ENCODE measurements around the gene MRPL40.
A peak's percentile ranks its signal among the peaks of the same experiment; 100 is the strongest.
"Not testable (repeated sequence)": the region's sequence is repeated elsewhere in the genome, so short reads cannot be mapped to it uniquely, and the experiment has no call there.

Gene MRPL40

GRCh38 chr22:19442166-19442565 lies 9.8 kb downstream of the MRPL40 start:
- DNase-seq: no peak

- DNase-seq: no peak
Measured at GRCh38 chr22:19443544-19444211, 11.3 kb downstream of the MRPL40 start.

- not testable (repeated sequence) for DNase-seq
Measured at GRCh38 chr22:19445279-19445982, 13.1 kb downstream of the MRPL40 start.

DNA sequence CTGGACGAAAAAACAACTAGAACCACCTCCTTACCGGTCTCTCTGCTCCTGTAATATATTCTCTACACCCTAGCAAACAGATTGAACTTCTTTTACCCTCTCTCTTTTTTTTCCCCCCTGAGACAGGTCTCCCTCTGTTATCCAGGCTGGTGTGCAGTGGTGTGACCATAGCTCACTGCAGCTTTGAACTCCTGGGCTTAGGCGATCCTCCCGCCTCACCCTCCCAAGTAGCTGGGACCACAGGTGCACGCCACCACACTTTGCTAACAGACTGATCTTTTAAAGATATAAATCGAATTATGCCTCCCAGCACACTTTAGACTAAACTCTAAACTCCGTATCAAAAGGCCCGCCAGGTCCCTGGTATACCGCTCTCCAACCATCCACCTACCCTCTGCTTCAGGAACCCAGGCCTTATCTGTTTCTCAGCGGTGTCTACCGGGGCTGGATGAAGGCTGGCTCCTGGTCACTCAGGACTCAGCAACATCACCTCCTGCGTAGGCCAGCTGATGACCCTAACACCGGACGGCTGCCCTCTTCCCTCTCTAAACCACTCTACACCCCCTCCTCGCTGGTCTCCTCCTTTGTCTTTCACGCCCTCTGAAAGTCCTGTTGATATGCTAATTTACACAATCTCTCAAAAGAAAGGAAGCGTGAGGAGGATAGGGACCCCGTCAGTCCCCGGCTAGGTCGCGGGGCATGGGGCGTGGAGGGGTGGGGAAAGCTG lies 14.4 kb downstream of the MRPL40 start:
- DNase-seq: no peak

- DNase-seq: peak; percentile 96
Measured at GRCh38 chr22:19447330-19448075, 15.2 kb downstream of the MRPL40 start, which contains the start of gene C22orf39. TSS of gene C22orf39 (minus strand) at chr22:19447711. CDS start at chr22:19447688, 23 bp downstream.

DNA sequence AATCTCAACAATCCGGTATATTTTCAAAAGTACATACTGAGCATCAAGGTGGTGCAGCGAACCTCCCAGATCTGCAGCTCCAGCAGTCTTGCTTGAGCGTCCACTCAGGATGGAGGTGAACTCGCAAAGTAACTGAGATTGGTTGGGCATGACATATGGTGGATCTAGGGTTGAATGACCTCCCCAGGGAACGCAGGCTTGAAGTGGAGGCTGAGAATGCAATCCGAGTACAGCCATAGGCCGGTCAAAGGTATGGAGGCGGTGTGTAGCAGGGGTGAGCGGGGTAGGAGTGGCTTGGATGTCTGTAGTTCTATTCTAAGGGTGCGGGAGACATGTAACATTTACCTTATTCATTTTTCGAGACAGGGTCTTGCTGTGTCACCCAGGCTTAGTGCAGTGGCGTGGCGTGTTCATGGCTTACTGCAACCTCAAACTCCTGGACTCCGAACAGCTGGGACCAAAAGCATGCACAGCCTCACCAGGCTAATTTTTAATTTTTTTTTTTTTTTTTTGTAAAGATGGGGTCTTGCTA lies 15.8 kb downstream of the MRPL40 start:
- peak; percentile 51 for DNase-seq

GRCh38 chr22:19448739-19449421 lies 16.5 kb downstream of the MRPL40 start:
- no peak for DNase-seq

- no peak for DNase-seq
Measured at GRCh38 chr22:19449422-19449767, 17.1 kb downstream of the MRPL40 start.

GRCh38 chr22:19450363-19451175 lies 18.2 kb downstream of the MRPL40 start:
- DNase-seq: no peak

DNA sequence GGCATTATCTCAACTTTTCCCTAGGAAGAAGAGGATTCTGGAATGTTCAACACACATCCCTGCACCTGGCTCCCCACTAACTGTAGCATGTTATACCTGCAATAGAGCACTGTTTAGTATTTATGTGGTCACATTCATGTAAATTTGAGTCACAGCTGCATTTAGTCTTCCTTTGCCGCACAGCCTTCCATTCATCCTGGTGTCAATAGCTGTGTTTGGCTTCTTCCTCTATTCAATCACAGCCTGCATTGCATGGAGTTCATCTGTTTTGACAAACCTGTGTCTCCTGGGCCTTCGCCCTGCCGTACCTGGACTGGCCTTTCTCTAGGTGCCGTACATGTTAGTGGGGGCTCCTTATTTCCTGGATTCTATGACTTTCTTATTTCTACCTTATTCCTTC lies 19.2 kb downstream of the MRPL40 start:
- no peak for DNase-seq

DNA sequence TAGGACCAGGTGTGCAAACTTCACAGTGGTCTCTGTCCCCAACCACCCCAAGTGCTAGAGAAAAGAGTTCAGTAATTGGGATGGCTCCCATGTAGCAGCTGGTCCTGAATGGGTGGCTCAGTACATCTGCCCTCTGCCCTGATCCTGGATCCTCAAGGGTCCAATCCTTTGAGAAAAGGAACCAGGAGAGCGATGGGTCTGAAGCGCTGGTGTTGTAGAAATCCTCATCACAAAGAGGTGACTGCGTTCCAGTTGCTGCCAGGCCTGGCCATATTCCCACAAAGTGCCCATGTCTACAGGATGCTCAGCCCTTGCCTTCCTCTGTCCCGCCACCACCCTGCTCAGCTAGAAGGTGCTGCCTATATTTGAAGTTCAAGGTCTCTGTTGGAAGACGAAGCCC lies 21.4 kb downstream of the MRPL40 start:
- no peak for DNase-seq

GRCh38 chr22:19454156-19454555 lies 21.8 kb downstream of the MRPL40 start:
- no peak for DNase-seq

GRCh38 chr22:19455033-19455432 lies 22.7 kb downstream of the MRPL40 start:
- DNase-seq: no peak

DNA sequence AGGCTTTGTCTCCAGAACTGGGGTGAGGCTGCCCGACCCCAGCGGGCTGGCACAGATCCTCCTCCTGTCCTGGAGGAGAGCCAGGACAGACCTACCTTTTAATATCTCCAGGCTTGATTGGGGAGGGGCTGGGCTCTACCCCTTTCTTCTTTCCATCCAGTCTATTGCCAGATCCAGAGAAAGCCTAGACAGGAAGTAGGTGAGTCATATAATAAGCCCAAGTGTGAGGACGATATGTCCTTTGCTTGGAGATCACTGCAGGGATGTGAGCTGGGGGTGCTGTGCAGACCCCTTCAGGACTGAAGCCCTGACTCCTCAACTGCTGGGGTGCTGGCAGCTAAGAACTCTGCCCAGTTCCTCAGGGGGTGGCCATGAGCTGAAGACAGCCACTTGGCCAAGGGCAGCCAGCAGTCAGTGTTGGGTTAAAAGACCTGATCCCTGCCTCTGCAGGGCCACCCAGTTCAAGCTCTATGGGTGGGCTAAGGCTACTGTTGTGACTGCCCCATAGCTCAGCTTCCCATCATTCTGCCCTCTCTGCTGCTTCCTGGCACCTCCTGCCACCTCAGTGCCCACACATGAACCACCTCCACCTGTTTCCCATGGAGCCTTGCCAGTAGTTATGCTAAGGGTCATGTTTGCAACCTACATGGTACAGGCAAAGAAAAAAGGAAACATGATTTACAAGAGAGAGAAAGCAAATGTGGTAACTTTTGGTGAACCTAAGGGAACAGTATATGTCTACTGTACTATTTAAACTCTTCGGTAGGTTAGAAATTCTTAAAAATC lies 23.4 kb downstream of the MRPL40 start:
- no peak for DNase-seq

DNA sequence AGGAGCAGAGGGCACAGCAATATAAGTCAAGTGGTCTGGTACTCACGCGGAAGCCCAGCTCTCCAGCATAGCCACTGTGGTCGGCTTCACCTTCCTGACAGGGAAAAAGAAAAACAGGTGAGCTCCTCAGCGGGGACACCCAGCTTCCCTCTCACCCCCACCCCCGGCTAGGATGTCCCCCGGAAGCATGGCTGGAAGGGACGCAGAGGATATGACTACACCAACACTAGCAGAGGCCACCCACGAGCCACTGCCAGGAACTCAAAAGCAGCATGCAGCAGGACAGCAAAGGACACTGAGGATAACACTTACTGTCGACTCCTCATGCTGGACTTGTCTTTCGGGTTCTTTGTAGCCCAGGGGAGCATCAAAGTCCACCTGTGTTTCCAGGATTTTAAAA lies 24.2 kb downstream of the MRPL40 start:
- DNase-seq: no peak

- no peak for DNase-seq
Measured at GRCh38 chr22:19457828-19458428, 25.6 kb downstream of the MRPL40 start.

DNA sequence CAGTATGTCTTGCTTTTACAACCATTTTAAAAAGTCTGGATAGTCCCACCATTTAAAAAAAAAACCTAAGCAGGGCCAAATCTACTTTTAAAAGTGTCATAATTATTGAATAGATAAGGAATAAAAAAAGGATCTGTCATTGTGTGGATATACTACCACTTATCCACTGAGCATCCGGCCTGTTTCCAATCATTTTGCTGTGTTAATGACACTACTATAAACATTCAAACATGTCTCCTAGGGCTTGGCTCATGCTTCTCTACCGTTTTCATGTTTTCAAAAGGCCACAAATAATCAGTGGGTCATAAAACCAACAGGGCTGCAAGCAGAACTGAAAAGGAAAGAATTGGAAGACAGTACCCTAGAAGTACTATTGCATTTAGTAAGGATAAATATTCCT lies 27.7 kb downstream of the MRPL40 start:
- DNase-seq: no peak

- no peak for DNase-seq
Measured at GRCh38 chr22:19461506-19461905, 29.2 kb downstream of the MRPL40 start.

- DNase-seq: no peak
Measured at GRCh38 chr22:19463008-19463407, 30.7 kb downstream of the MRPL40 start.
